ENCODE data around the gene RNF150. TPM values are rescaled to one million over a fixed set of nuclear protein-coding genes. Genes with fewer than 3 reads are reported as not detected.

RNF150 gene
- total RNA-seq, 2 donors from 2014 or later, result 2.3 to 4.6 TPM

DNA sequence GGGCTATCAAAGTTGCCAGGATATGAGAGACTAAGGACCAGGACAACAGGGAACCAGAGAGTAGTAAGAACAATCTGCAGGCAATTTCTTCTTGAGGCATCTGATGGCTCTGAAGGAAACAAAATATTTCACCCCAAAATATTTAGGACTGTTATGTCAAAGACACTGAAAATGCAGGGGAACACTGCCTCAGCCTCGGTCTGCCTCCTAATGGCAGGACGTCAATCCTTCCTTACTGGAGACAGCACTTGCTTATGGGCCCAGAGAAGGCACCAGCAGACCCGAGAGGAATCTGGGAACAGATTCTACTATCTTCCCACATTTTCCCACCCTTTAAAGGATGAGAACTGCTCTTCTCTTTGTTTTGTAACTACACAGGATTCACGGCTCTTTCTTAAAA, 23.3 kb downstream of the RNF150 start:
- no peak for TF ChIP-seq POLR2A (IDR thresholded peaks at IDR 0.05)
- TF ChIP-seq, protein P1, sequence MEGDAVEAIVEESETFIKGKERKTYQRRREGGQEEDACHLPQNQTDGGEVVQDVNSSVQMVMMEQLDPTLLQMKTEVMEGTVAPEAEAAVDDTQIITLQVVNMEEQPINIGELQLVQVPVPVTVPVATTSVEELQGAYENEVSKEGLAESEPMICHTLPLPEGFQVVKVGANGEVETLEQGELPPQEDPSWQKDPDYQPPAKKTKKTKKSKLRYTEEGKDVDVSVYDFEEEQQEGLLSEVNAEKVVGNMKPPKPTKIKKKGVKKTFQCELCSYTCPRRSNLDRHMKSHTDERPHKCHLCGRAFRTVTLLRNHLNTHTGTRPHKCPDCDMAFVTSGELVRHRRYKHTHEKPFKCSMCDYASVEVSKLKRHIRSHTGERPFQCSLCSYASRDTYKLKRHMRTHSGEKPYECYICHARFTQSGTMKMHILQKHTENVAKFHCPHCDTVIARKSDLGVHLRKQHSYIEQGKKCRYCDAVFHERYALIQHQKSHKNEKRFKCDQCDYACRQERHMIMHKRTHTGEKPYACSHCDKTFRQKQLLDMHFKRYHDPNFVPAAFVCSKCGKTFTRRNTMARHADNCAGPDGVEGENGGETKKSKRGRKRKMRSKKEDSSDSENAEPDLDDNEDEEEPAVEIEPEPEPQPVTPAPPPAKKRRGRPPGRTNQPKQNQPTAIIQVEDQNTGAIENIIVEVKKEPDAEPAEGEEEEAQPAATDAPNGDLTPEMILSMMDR (IDR thresholded peaks at IDR 0.05), result no peak
- intact Hi-C loops (cut with DNase I), result no loop called here
- Histone ChIP-seq H3K4me1 (no peaks in the 10 kb centered on the region), H3K4me3 (no peak overlapping the region), H3K9me3 (no peaks in the 10 kb centered on the region), H3K27me3 (no peaks in the 10 kb centered on the region), H3K36me3 (replicated peaks in 1 of 2; ENCODE audit: insufficient read depth in 1 of 2, low read depth in 2 of 2) (no peaks in the 10 kb centered on the region), H3K27ac (no peak overlapping the region)
- ATAC-seq (no peak), DNase-seq (no peak)
- 69 to 75% methylated on average over 4 of the region's 4 CpGs for WGBS, 2 donors

DNA sequence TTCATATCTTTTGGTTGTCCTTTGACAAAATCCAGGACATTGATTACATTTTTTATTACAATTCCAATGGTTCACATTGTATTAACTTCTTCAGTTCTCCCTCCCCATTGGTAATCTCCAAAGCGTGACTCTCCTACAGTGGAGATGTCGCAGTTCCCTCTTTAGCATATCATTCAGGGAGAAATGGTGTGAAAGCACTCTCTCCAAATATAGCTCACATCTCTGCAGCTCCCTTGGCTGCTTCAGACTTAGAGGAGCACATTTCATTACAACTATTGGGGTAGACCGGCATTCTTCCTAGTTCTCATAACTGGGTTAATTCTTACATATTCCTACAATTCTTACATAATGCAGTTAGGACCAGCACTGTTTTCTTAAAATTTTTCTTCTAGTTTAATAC, 25.3 kb downstream of the RNF150 start:
- no peak for DNase-seq
- Histone ChIP-seq H3K27me3 (no peaks in the 10 kb centered on the region), H3K4me1 (no peaks in the 10 kb centered on the region), H3K27ac (no peak overlapping the region), H3K9me3 (no peaks in the 10 kb centered on the region), H3K36me3 (replicated peaks in 1 of 2; ENCODE audit: insufficient read depth in 1 of 2, low read depth in 2 of 2) (no peaks in the 10 kb centered on the region), H3K4me3 (no peak overlapping the region)
- intact Hi-C loops (cut with DNase I), result no loop called here
- no peak for ATAC-seq
- WGBS, 2 donors, result 94 to 95% methylated on average over 3 of the region's 3 CpGs
- TF ChIP-seq, protein P1 (IDR thresholded peaks at IDR 0.05), result no peak
- no peak for TF ChIP-seq POLR2A (IDR thresholded peaks at IDR 0.05)

DNA sequence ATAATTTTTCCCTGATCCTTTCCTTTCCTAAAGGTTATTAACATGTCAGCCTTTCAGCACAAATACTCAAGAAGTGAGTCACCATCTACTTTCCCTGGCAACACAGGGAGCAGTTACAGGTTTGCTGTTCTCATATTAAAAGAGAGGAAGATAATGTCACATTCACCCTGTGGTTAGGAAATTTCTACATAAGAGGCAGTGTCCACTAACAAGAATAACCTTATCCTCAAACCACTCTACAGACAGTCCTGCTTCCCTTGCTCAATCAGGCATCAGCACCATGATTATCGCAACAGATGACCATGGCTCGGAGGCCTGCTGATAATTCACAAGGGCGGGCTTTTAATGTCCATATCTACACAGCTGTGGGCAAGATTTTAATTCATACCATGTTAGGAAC, 30.9 kb downstream of the RNF150 start:
- intact Hi-C loops (cut with DNase I), result no loop called here
- no peak overlapping the region for H3K27ac ChIP-seq
- H3K4me3 ChIP-seq, result no peak overlapping the region
- H3K27me3 ChIP-seq, result no peaks in the 10 kb centered on the region
- DNase-seq (no peak), ATAC-seq (no peak)
- H3K9me3 ChIP-seq, result no peaks in the 10 kb centered on the region
- TF ChIP-seq, protein P1 (IDR thresholded peaks at IDR 0.05), result no peak
- TF ChIP-seq POLR2A (IDR thresholded peaks at IDR 0.05), result no peak
- WGBS, 2 donors, result 82 to 93% methylated on average over 3 of the region's 3 CpGs
- H3K4me1 ChIP-seq, result no peaks in the 10 kb centered on the region
- no peaks in the 10 kb centered on the region for H3K36me3 ChIP-seq (replicated peaks in 1 of 2; ENCODE audit: insufficient read depth in 1 of 2, low read depth in 2 of 2)

DNA sequence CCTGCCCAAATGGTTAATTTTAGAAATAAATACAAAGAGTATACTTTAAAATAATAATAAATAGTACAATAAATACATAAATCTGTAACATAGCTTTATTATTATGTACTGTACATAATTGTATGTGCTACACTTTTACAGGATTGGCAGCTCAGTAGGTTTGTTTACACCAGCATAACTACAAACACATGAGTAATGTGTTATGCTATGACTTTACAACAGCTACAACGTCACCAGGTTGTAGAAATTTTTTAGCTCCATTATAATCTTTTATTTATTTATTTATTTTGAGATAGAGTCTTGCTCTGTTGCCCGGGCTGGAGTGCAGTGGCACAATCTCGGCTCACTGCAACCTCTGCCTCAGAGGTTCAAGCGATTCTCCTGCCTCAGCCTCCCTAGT, 31.8 kb downstream of the RNF150 start:
- Histone ChIP-seq H3K4me3 (no peak overlapping the region), H3K27me3 (no peaks in the 10 kb centered on the region), H3K36me3 (replicated peaks in 1 of 2; ENCODE audit: insufficient read depth in 1 of 2, low read depth in 2 of 2) (no peaks in the 10 kb centered on the region), H3K27ac (no peak overlapping the region), H3K9me3 (no peaks in the 10 kb centered on the region), H3K4me1 (no peaks in the 10 kb centered on the region)
- WGBS, 2 donors, result 83 to 84% methylated on average over 4 of the region's 4 CpGs
- TF ChIP-seq, protein P1 (IDR thresholded peaks at IDR 0.05), result no peak
- TF ChIP-seq POLR2A (IDR thresholded peaks at IDR 0.05), result no peak
- intact Hi-C loops (cut with DNase I), result no loop called here
- no peak for ATAC-seq
- DNase-seq, result no peak

DNA sequence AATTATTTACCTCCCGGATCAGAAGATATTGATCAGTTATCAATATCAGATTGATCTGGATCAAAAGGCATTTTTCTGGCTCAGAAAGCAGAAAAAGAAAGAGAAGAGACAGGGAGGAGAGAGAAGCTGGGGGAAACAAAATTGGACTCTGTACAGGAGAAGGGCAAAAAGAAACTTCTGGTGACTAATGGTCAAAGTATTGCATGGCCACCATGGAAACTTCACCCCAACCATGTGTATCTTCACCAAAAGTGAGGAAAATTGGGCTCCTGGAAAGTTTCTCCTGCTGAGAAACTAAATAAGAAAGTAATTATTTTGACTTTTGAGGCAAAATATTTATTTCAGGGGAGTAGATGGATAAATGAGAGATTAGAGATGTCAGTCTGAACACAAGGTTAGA, 33.9 kb downstream of the RNF150 start:
- Histone ChIP-seq H3K27ac (no peak overlapping the region), H3K4me1 (no peaks in the 10 kb centered on the region), H3K27me3 (no peaks in the 10 kb centered on the region), H3K36me3 (replicated peaks in 1 of 2; ENCODE audit: insufficient read depth in 1 of 2, low read depth in 2 of 2) (no peaks in the 10 kb centered on the region), H3K9me3 (no peaks in the 10 kb centered on the region), H3K4me3 (no peak overlapping the region)
- intact Hi-C loops (cut with DNase I), result no loop called here
- no peak for DNase-seq
- ATAC-seq, result no peak
- TF ChIP-seq POLR2A (IDR thresholded peaks at IDR 0.05), result no peak
- TF ChIP-seq, protein P1 (IDR thresholded peaks at IDR 0.05), result no peak
- WGBS, 2 donors, result 79 to 93% methylated on average over 1 of the region's 1 CpG

All from body of pancreas (tissue), 4 donors.